ENCODE results near the gene ESRRA.

GRCh38 chr11:64294774-64295173 is 10.6 kb upstream of the ESRRA start:
- TF ChIP-seq CTCF (conservative IDR thresholded peaks at IDR 0.05; ENCODE audit: low read depth, low read length) (no peak), EZH2 (IDR thresholded peaks at IDR 0.05; ENCODE audit: low read length, unreplicated experiment) (no peak), EZH2phosphoT487 (IDR thresholded peaks at IDR 0.05; ENCODE audit: borderline replicate concordance, low read length) (no peak)
